HG03565 (cell line): ENCODE data around the gene RASGRP3.

Experiments
- ATAC-seq: cut with Tn5 transposase; IDR thresholded peaks from one replicate; pipeline ENCODE4 v1.9.1; 2021; ENCODE audit warnings: mild to moderate bottlenecking, moderate library complexity; ENCODE audit not compliant: unreplicated experiment

Gene RASGRP3

GRCh38 chr2:33518929-33519328, 42.5 kb downstream of the RASGRP3 start:
- ATAC-seq = no peak

GRCh38 chr2:33521791-33522281, 45.4 kb downstream of the RASGRP3 start:
- ATAC-seq = no peak

- ATAC-seq = no peak
Measured at GRCh38 chr2:33522576-33522975, 46.1 kb downstream of the RASGRP3 start.

- ATAC-seq = no peak
Measured at GRCh38 chr2:33525666-33526065, 49.2 kb downstream of the RASGRP3 start.

- no peak for ATAC-seq
Measured at GRCh38 chr2:33526132-33526531, 49.7 kb downstream of the RASGRP3 start.

GRCh38 chr2:33526921-33527320, 50.5 kb downstream of the RASGRP3 start:
- ATAC-seq = no peak

GRCh38 chr2:33528441-33528950, 52.0 kb downstream of the RASGRP3 start:
- ATAC-seq = no peak

- no peak for ATAC-seq
Measured at GRCh38 chr2:33529771-33530481, 53.5 kb downstream of the RASGRP3 start.

GRCh38 chr2:33530690-33531548, 54.5 kb downstream of the RASGRP3 start:
- ATAC-seq = peak; percentile 25

GRCh38 chr2:33531549-33532059, 55.2 kb downstream of the RASGRP3 start:
- no peak for ATAC-seq

- no peak for ATAC-seq
Measured at GRCh38 chr2:33532146-33532545, 55.7 kb downstream of the RASGRP3 start.

- no peak for ATAC-seq
Measured at GRCh38 chr2:33532966-33533365, 56.5 kb downstream of the RASGRP3 start.

GRCh38 chr2:33535421-33535820, 59.0 kb downstream of the RASGRP3 start:
- ATAC-seq = no peak

GRCh38 chr2:33541243-33541642, 64.8 kb downstream of the RASGRP3 start:
- ATAC-seq = no peak

- ATAC-seq = no peak
Measured at GRCh38 chr2:33550206-33550605, 73.8 kb downstream of the RASGRP3 start.

GRCh38 chr2:33552758-33553461, 76.5 kb downstream of the RASGRP3 start:
- ATAC-seq = no peak

- no peak for ATAC-seq
Measured at GRCh38 chr2:33555681-33556080, 79.2 kb downstream of the RASGRP3 start.

GRCh38 chr2:33559328-33559727, 82.9 kb downstream of the RASGRP3 start:
- no peak for ATAC-seq

GRCh38 chr2:33560017-33560416, 83.6 kb downstream of the RASGRP3 start:
- ATAC-seq = no peak

- no peak for ATAC-seq
Measured at GRCh38 chr2:33561872-33562271, 85.4 kb downstream of the RASGRP3 start.

- no peak for ATAC-seq
Measured at GRCh38 chr2:33570681-33571080, 94.2 kb downstream of the RASGRP3 start.
